B cell (primary cell): Measurements from ENCODE around the gene OR8S1. TPM values are rescaled to one million over a fixed set of nuclear protein-coding genes. Genes with fewer than 3 reads are reported as not detected.
"Not testable (repeated sequence)": the region's sequence is repeated elsewhere in the genome, so short reads cannot be mapped to it uniquely, and the experiment has no call there.

ENCODE experiments used
- ATAC-seq: fragments of 200-7000 bp; cut with Tn5 transposase; one replicate; pipeline ENCODE4 v1.10.0; 2021; ENCODE audit warnings: low read depth, mild to moderate bottlenecking, moderate number of reproducible peaks, moderate library complexity
- CTCF ChIA-PET: fragments of 350-600 bp; sonication (Branson Sonifier 250); formaldehyde crosslinking; loops from one replicate; lab custom pipeline; 2021; ENCODE audit warnings: antibody characterized with exemption, inconsistent platforms; lab: Charles Lee
- POLR2A ChIA-PET: fragments of 350-600 bp; sonication (Branson Sonifier 250); formaldehyde crosslinking; loops from one replicate; lab custom pipeline; 2021; ENCODE audit warnings: antibody characterized with exemption; lab: Charles Lee
- DNase-seq: peaks from one replicate; pipeline ENCODE4 v3.0.0; 2013
- H2AFZ ChIP-seq: 2 replicates; pipeline ENCODE4 v1.6.1; 2012; ENCODE audit warnings: mild to moderate bottlenecking, low read depth, low read length; ENCODE audit not compliant: insufficient read depth, poor library complexity, severe bottlenecking
- H3K27ac ChIP-seq, 2 donors: 1 replicate in 1 of 2; 2 replicates in 1 of 2; pipeline ENCODE4 v1.5.1; 2012 to 2013; ENCODE audit warnings: low read length in 2 of 2, mild to moderate bottlenecking in 2 of 2, moderate library complexity in 1 of 2
- H3K27me3 ChIP-seq, 4 experiments: fragments of 200-600 bp in 1 of 4; sonication (generic) in 1 of 4; replicated peaks in 1 of 4; 1 replicate in 2 of 4; 2 replicates in 2 of 4; pipeline versions ENCODE4 v1.6.1 to v1.7.0; 2013 to 2016; ENCODE audit warnings: low read length in 3 of 4, mild to moderate bottlenecking in 2 of 4, mixed read lengths in 1 of 4, moderate library complexity in 1 of 4; ENCODE audit not compliant: insufficient read depth in 4 of 4, control insufficient read depth in 3 of 4; ENCODE audit errors: control extremely low read depth in 1 of 4
- H3K36me3 ChIP-seq, 2 experiments: replicated peaks in 1 of 2; 1 replicate in 1 of 2; 2 replicates in 1 of 2; pipeline versions ENCODE4 v1.6.1 to v1.7.1; 2013; ENCODE audit warnings: low read length in 1 of 2; ENCODE audit not compliant: insufficient read depth in 2 of 2, control insufficient read depth in 1 of 2; ENCODE audit errors: control extremely low read depth in 1 of 2, extremely low read depth in 1 of 2
- H3K4me1 ChIP-seq, 2 donors: fragments of 200-600 bp in 1 of 2; sonication (generic) in 1 of 2; 1 replicate in 1 of 2; 2 replicates in 1 of 2; pipeline versions ENCODE4 v1.5.1 to v1.6.1; 2013 to 2017; ENCODE audit warnings: low read length in 2 of 2; ENCODE audit not compliant: control insufficient read depth in 2 of 2, insufficient read depth in 2 of 2
- H3K4me2 ChIP-seq: replicated peaks from 2 replicates; pipeline ENCODE3; 2012; ENCODE audit warnings: mild to moderate bottlenecking, low read depth, low read length; ENCODE audit not compliant: poor library complexity, severe bottlenecking
- H3K4me3 ChIP-seq, 5 experiments: fragments of 200-600 bp in 1 of 5; sonication (generic) in 1 of 5; 1 replicate in 3 of 5; 2 replicates in 2 of 5; pipeline versions ENCODE4 v1.5.1 to v1.7.0; 2011 to 2016; ENCODE audit warnings: low read length in 4 of 5, mild to moderate bottlenecking in 4 of 5, low read depth in 2 of 5, control low read depth in 1 of 5, moderate library complexity in 1 of 5; ENCODE audit not compliant: insufficient read depth in 1 of 5; ENCODE audit errors: control extremely low read depth in 1 of 5, extremely low read depth in 1 of 5
- H3K79me2 ChIP-seq: fragments of 200-600 bp; sonication (generic); one replicate; pipeline ENCODE4 v1.6.0; 2016; ENCODE audit warnings: low read length; ENCODE audit not compliant: control insufficient read depth, insufficient read depth
- H3K9ac ChIP-seq: fragments of 200-600 bp; sonication (generic); 2 replicates; pipeline ENCODE4 v1.6.1; 2017; ENCODE audit warnings: mild to moderate bottlenecking, low read length, moderate library complexity
- H3K9me3 ChIP-seq, 3 donors: one replicate each; pipeline versions ENCODE4 v1.6.1 to v1.7.1; 2013; ENCODE audit warnings: low read length in 2 of 3; ENCODE audit not compliant: control insufficient read depth in 2 of 3, insufficient read depth in 1 of 3; ENCODE audit errors: control extremely low read depth in 1 of 3
- H4K20me1 ChIP-seq: 2 replicates; pipeline ENCODE4 v1.6.0; 2012; ENCODE audit warnings: mild to moderate bottlenecking, low read length; ENCODE audit not compliant: insufficient read depth, control insufficient read depth, poor library complexity, severe bottlenecking
- H3K27ac Mint-ChIP-seq: one replicate; pipeline ENCODE4 v1.8.0; 2021; ENCODE audit warnings: mixed read lengths
- H3K27me3 Mint-ChIP-seq: one replicate; pipeline ENCODE4 v1.8.0; 2021; ENCODE audit warnings: mixed read lengths
- H3K4me1 Mint-ChIP-seq: one replicate; pipeline ENCODE4 v1.8.0; 2021; ENCODE audit warnings: mixed read lengths
- H3K4me3 Mint-ChIP-seq: one replicate; pipeline ENCODE4 v1.8.0; 2021; ENCODE audit warnings: mixed read lengths
- H3K9me3 Mint-ChIP-seq: one replicate; pipeline ENCODE4 v1.8.0; 2022; ENCODE audit warnings: mixed read lengths; ENCODE audit not compliant: insufficient read depth
- EZH2 ChIP-seq: IDR thresholded peaks from 2 replicates; pipeline ENCODE4 v1.6.1; 2012; ENCODE audit warnings: borderline replicate concordance, low read depth, mild to moderate bottlenecking, moderate library complexity, low read length; ENCODE audit not compliant: insufficient read depth, poor library complexity, severe bottlenecking
- WGBS: methylation state at CpG from one replicate; pipeline ENCODE4 v1.1.5; 2013; ENCODE audit warnings: missing lambda C conversion rate; ENCODE audit not compliant: insufficient coverage; 5-methylcytosine and 5-hydroxymethylcytosine counted together
- intact Hi-C: fragments of 100-400 bp; cut with micrococcal nuclease; formaldehyde crosslinking; loops from one replicate; pipeline ENCODE4 v1.10.0; 2022
- polyA plus RNA-seq: library from polyadenylated mRNA; depleted of rRNA; stranded (reverse); fragments of >200 nt; gene quantifications from 2 replicates; pipeline ENCODE4 v1.2.3, GENCODE V29; 2012
- total RNA-seq, 2 donors: library from RNA; stranded (reverse); fragments of 120-200 nt in 1 of 2; gene quantifications; 1 replicate in 1 of 2; 2 replicates in 1 of 2; pipeline versions ENCODE4 v1.2.3 to v1.2.4, GENCODE V29; 2013 to 2022
- TF ChIP-seq, protein P1 (sequence below): fragments of 200-600 bp; IDR thresholded peaks from one replicate; pipeline ENCODE4 v1.8.0; 2022; ENCODE audit warnings: antibody characterized with exemption, mild to moderate bottlenecking

OR8S1 gene
- total and polyA plus RNA-seq, 2 donors (not counting 1 experiment from before 2014, with no cell fraction given): not detected

DNA sequence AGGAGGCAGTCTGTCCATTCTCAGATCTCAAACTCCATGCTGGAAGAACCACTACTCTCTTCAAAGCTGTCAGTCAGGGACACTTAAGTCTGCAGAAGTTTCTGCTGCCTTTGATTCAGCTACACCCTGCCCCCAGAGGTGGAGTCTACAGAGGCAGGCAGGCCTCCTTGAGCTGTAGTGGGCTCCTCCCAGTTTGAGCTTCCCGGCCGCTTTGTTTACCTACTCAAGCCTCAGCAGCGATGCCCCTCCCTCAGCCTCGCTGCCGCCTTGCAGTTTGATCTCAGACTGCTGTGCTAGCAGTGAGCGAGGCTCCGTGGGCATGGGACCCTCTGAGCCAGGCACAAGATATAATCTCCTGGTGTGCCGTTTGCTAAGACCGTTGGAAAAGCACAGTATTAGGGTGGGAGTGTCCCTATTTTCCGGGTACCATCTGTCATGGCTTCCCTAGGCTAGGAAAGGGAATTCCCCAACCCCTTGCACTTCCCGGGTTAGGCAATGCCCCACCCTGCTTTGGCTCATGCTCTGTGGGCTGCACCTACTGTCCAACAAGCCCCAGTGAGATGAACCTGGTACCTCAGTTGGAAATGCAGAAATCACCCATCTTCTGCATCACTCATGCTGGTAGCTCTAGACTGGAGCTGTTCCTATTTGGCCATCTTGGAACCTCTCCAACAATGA, 28.4 kb downstream of the OR8S1 start:
- POLR2A ChIA-PET, H3K9me3 ChIP-seq, H3K4me1 ChIP-seq, ATAC-seq, H3K27me3 ChIP-seq, DNase-seq, H3K9ac ChIP-seq, H2AFZ ChIP-seq, H4K20me1 ChIP-seq, H3K27ac ChIP-seq, H3K4me2 ChIP-seq, H3K79me2 ChIP-seq, H3K4me3 Mint-ChIP-seq, intact Hi-C loops, H3K27ac Mint-ChIP-seq, H3K4me1 Mint-ChIP-seq, H3K9me3 Mint-ChIP-seq, H3K36me3 ChIP-seq, CTCF ChIA-PET, H3K4me3 ChIP-seq: not testable (repeated sequence)
- WGBS: 92% methylated on average over 7 of the region's 11 CpGs
- peaks cover 27% of the 10 kb centered on the region for H3K27me3 Mint-ChIP-seq

DNA sequence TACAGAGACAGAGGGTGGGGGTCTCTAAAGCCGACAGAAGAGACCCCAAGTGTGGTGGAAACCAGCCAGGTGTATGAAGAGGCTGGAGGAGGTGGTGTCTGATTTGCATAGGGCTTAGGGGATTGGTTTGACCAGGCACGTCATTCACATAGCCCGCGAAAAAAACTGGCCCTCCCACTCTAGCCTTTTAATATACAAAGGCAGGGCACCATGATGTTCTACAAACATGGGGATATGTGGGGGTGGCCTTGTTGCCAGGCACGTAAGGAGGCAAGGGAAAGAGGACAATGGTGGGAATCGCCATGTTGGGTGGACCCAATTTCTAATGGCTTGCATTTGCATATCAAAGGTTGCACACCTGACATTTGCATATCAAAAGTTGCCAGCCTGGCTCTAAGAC, 31.2 kb downstream of the OR8S1 start:
- WGBS: 100% methylated on average over 2 of the region's 6 CpGs
- H3K79me2 ChIP-seq: no peaks in the 10 kb centered on the region
- no peaks in the 10 kb centered on the region for H3K36me3 ChIP-seq
- no peak for DNase-seq
- TF ChIP-seq EZH2: no peak
- TF ChIP-seq, protein P1, sequence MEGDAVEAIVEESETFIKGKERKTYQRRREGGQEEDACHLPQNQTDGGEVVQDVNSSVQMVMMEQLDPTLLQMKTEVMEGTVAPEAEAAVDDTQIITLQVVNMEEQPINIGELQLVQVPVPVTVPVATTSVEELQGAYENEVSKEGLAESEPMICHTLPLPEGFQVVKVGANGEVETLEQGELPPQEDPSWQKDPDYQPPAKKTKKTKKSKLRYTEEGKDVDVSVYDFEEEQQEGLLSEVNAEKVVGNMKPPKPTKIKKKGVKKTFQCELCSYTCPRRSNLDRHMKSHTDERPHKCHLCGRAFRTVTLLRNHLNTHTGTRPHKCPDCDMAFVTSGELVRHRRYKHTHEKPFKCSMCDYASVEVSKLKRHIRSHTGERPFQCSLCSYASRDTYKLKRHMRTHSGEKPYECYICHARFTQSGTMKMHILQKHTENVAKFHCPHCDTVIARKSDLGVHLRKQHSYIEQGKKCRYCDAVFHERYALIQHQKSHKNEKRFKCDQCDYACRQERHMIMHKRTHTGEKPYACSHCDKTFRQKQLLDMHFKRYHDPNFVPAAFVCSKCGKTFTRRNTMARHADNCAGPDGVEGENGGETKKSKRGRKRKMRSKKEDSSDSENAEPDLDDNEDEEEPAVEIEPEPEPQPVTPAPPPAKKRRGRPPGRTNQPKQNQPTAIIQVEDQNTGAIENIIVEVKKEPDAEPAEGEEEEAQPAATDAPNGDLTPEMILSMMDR: no peak
- no peaks in the 10 kb centered on the region for H3K4me1 ChIP-seq
- H2AFZ ChIP-seq: no peak overlapping the region
- CTCF ChIA-PET: no interaction called here
- H4K20me1 ChIP-seq: no peaks in the 10 kb centered on the region
- H3K27me3 ChIP-seq: peaks cover 0 to 4% (median 2%) of the 10 kb centered on the region in 4 experiments
- no peak for ATAC-seq
- Mint-ChIP-seq H3K9me3 (no peaks in the 10 kb centered on the region), H3K27me3 (peaks cover 30% of the 10 kb centered on the region), H3K27ac (no peak overlapping the region), H3K4me3 (no peak overlapping the region), H3K4me1 (no peaks in the 10 kb centered on the region)
- H3K4me3 ChIP-seq: no peak overlapping the region
- H3K4me2 ChIP-seq: no peak overlapping the region
- peaks cover 0 to 2% (median 0%) of the 10 kb centered on the region in 3 donors for H3K9me3 ChIP-seq
- H3K27ac ChIP-seq: no peak overlapping the region
- intact Hi-C loops: no loop called here
- POLR2A ChIA-PET: no interaction called here
- no peak overlapping the region for H3K9ac ChIP-seq
